ENCODE results near the gene SLC16A4. TPM values are rescaled to one million over a fixed set of nuclear protein-coding genes. Genes with fewer than 3 reads are reported as not detected.
A peak's percentile ranks its signal among the peaks of the same experiment; 100 is the strongest.

The SLC16A4 gene
- total and polyA plus RNA-seq, 10 of the 15 experiments (the other 5 are each of a cell fraction or from before 2014, with no cell fraction given), result 0.13 to 2.2 (median 0.26) TPM; not detected in 1

DNA sequence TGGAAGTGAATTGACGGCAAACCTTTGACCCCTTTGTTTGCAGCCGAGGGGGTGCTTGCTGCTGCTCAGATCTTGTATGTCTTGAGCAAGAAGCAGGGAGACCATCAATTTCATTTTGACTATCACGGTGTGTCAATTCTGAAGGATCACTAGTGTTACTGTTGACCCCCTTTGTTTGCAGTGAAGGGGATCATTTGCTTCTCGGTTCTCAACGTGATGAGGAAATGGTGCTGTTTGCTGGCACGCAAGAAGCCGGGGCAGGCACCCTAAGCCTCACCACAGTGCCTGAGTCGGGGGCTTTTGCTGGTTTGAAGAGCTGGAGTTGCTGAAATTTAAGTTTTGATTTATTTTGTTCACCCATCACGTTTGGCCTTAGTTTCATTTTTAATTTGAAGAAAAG, 44.1 kb downstream of the SLC16A4 start:
- in situ Hi-C loops (cut with MboI), result no loop called here
- TF ChIP-seq EGR1 (IDR thresholded peaks at IDR 0.05; ENCODE audit: borderline replicate concordance in 1 of 2, low read depth in 2 of 2, low read length in 2 of 2) (no peak), POLR2AphosphoS5 (IDR thresholded peaks at IDR 0.05; ENCODE audit: low read length) (peak; percentile 10; the same call in 1 of the 2 replicates), JUNB (IDR thresholded peaks at IDR 0.05) (peak; percentile 65), CREB1 (IDR thresholded peaks at IDR 0.05; ENCODE audit: low read depth) (peak; percentile 14; the same call in 1 of the 2 replicates), NR2C1 (IDR thresholded peaks at IDR 0.05) (peak; percentile 7; the same call in 1 of the 2 replicates), FOXM1 (IDR thresholded peaks at IDR 0.05; ENCODE audit: low read depth, low read length) (peak; percentile 63; the same call in 1 of the 2 replicates), TAF1 (IDR thresholded peaks at IDR 0.05; ENCODE audit: borderline replicate concordance, low read depth, low read length) (0 out of 2 replicates have a peak, but pooled peaks have one; percentile 6), NFIC (IDR thresholded peaks at IDR 0.05; ENCODE audit: low read depth, low read length) (peak; percentile 61; the same call in 1 of the 2 replicates), POU2F2 (IDR thresholded peaks at IDR 0.05; ENCODE audit: borderline replicate concordance, low read depth, low read length) (0 out of 3 replicates have a peak, but pooled peaks have one; percentile 13), ATF2 (IDR thresholded peaks at IDR 0.05; ENCODE audit: low read length) (peak; percentile 15; the same call in 1 of the 2 replicates), HDAC6 (IDR thresholded peaks at IDR 0.05; ENCODE audit: unreplicated experiment) (no peak), IRF4 (IDR thresholded peaks at IDR 0.05; ENCODE audit: low read depth, low read length) (peak; percentile 52; the same call in 1 of the 2 replicates), SRF (IDR thresholded peaks at IDR 0.05; ENCODE audit: low read depth in 2 of 2, low read length in 2 of 2) (no peak), ETV6 (conservative IDR thresholded peaks at IDR 0.05 in 1 of 2, IDR thresholded peaks at IDR 0.05 in 1 of 2; ENCODE audit: borderline replicate concordance in 1 of 2, low read depth in 1 of 2) (peak in 1 of 2 experiments; percentile 57; a peak in 1 of 4 replicates), NFYA (IDR thresholded peaks at IDR 0.05; ENCODE audit: borderline replicate concordance, low read depth, low read length) (no peak), YY1 (IDR thresholded peaks at IDR 0.05; ENCODE audit: low read depth, low read length) (0 out of 2 replicates have a peak, but pooled peaks have one; percentile 14)
- TF ChIP-seq, protein P1, sequence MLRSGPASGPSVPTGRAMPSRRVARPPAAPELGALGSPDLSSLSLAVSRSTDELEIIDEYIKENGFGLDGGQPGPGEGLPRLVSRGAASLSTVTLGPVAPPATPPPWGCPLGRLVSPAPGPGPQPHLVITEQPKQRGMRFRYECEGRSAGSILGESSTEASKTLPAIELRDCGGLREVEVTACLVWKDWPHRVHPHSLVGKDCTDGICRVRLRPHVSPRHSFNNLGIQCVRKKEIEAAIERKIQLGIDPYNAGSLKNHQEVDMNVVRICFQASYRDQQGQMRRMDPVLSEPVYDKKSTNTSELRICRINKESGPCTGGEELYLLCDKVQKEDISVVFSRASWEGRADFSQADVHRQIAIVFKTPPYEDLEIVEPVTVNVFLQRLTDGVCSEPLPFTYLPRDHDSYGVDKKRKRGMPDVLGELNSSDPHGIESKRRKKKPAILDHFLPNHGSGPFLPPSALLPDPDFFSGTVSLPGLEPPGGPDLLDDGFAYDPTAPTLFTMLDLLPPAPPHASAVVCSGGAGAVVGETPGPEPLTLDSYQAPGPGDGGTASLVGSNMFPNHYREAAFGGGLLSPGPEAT (IDR thresholded peaks at IDR 0.05; ENCODE audit: low read depth), result no peak
- TF ChIP-seq, protein P2, sequence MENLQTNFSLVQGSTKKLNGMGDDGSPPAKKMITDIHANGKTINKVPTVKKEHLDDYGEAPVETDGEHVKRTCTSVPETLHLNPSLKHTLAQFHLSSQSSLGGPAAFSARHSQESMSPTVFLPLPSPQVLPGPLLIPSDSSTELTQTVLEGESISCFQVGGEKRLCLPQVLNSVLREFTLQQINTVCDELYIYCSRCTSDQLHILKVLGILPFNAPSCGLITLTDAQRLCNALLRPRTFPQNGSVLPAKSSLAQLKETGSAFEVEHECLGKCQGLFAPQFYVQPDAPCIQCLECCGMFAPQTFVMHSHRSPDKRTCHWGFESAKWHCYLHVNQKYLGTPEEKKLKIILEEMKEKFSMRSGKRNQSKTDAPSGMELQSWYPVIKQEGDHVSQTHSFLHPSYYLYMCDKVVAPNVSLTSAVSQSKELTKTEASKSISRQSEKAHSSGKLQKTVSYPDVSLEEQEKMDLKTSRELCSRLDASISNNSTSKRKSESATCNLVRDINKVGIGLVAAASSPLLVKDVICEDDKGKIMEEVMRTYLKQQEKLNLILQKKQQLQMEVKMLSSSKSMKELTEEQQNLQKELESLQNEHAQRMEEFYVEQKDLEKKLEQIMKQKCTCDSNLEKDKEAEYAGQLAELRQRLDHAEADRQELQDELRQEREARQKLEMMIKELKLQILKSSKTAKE (IDR thresholded peaks at IDR 0.05; ENCODE audit: low read depth, poor library complexity, severe bottlenecking), result no peak

More for the DNA sequence above, 44.1 kb downstream of the SLC16A4 start:
- RAD21 ChIA-PET (ENCODE audit: unreplicated experiment), result interaction anchor here (4.2 to 6.2 kb wide), 2 partner anchors 8 to 38 kb away, joined by 35 to 42 read pairs; partner anchors contain the start of gene RBM15
- Histone ChIP-seq H3K27ac (ENCODE audit: control insufficient read depth, insufficient read depth) (peak overlapping the region; percentile 23; the same call in 1 of the 2 replicates), H3K4me3 (peak overlapping the region; percentile 47), H3K4me1 (ENCODE audit: control insufficient read depth, insufficient read depth, low read length) (peaks cover 10% of the 10 kb centered on the region), H3K79me2 (ENCODE audit: control insufficient read depth, insufficient read depth, low read length) (peaks cover 100% of the 10 kb centered on the region), H3K9ac (ENCODE audit: control insufficient read depth, insufficient read depth, low read length) (no peak overlapping the region; the same call in 1 of the 2 replicates), H3K9me3 (replicated peaks; ENCODE audit: control insufficient read depth, insufficient read depth, low read length) (no peaks in the 10 kb centered on the region), H3K4me2 (ENCODE audit: control insufficient read depth, insufficient read depth) (peak overlapping the region; percentile 53), H3K27me3 (replicated peaks in 1 of 2; ENCODE audit: control insufficient read depth in 2 of 2, insufficient read depth in 2 of 2, low read length in 1 of 2) (no peaks in the 10 kb centered on the region), H4K20me1 (ENCODE audit: control insufficient read depth, insufficient read depth) (peaks cover 3% of the 10 kb centered on the region; the same call in 1 of the 2 replicates), H3K36me3 (ENCODE audit: control insufficient read depth in 2 of 2, insufficient read depth in 2 of 2, low read length in 1 of 2) (peaks cover 8 to 19% of the 10 kb centered on the region in 2 experiments), H2AFZ (ENCODE audit: control insufficient read depth, low read depth, low read length) (no peak overlapping the region)
- POLR2A ChIA-PET, result interaction anchor here (1.1 to 4.3 kb wide), 4 partner anchors 9 to 62 kb away, joined by 3 to 21 read pairs (median 6); no protein-coding TSS in a partner anchor
- intact Hi-C loops (cut with micrococcal nuclease; ENCODE audit: unreplicated experiment), result no loop called here
- BruUV-seq (replicated peaks), result no TSS peak
- peak; percentile 32 for ATAC-seq
- 7% methylated on average over 9 of the region's 9 CpGs for WGBS (ENCODE audit: insufficient coverage, insufficient replicate concordance, low lambda C conversion rate, missing lambda C conversion rate)
- FAIRE-seq, result peak; percentile 44
- CTCF ChIA-PET, result interaction anchor here (0.9 to 3.8 kb wide), 6 partner anchors 8 to 143 kb away, joined by 3 to 31 read pairs (median 3); partner anchors contain the start of gene RBM15
- SMC1A ChIA-PET (ENCODE audit: uncharacterized antibody, unreplicated experiment), result interaction anchor here (0.7 to 5.8 kb wide), 8 partner anchors 7 to 114 kb away, joined by 3 to 51 read pairs (median 6); partner anchors contain the start of genes LAMTOR5 and RBM15
- no peak for DNase-seq (ENCODE audit: low read depth, low spot score)
